GM20431 (cell line): ENCODE measurements around the gene KASH5.
"Not testable (repeated sequence)": the region's sequence is repeated elsewhere in the genome, so short reads cannot be mapped to it uniquely, and the experiment has no call there.

Experiments used
- in situ Hi-C: fragments of 300-500 bp; cut with MseI, MboI; formaldehyde crosslinking; loops from one replicate; pipeline ENCODE4 v1.15.0; 2020; ENCODE audit warnings: low sequenced_read_pairs; ENCODE audit not compliant: unreplicated experiment

The KASH5 gene

DNA sequence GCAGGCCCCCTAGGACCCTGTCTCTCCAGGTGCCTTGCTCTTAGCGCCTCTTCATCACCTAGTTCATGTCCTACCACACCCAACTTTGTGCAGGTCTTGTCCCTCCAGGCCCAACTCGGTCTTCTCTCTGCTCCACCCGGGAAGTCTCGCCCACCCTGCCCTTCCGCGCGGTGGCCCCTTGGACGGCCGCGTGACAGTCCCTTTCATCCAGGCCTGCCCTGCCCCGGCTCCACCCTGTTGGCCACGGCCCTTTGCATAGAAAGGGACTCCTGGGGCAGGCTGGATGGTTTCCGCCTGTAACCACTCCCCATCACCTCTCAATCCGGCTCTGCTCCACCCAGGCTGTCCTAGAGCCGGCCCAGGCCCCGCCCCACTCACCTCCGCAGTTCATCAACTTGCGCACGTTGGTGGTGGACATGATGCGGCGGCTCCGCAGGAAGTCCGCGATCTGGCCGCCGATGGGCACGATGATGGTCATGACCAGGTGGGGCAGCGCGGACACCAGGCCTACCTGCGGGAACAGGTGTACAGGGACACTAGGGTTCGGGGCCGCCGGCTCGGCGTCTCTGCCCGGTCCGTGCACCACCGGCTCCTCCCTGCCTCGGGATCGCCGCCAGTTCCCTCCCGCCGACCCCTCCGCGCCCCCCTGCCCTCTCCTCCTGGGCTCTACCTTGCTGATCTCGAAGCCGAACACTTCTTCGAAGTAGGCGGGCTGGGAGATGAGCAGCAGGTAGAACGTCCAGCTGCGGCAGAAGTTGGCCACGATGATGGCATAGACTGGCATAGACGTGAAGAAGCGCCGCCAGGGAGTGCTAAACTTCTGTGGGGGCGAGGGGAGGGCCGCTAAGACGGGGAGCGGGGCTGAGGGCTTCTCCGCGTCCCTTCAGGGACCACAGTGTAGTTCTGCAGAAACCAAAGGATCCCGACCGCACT lies 44.4 kb downstream of the KASH5 start:
- in situ Hi-C loops, result no loop called here

DNA sequence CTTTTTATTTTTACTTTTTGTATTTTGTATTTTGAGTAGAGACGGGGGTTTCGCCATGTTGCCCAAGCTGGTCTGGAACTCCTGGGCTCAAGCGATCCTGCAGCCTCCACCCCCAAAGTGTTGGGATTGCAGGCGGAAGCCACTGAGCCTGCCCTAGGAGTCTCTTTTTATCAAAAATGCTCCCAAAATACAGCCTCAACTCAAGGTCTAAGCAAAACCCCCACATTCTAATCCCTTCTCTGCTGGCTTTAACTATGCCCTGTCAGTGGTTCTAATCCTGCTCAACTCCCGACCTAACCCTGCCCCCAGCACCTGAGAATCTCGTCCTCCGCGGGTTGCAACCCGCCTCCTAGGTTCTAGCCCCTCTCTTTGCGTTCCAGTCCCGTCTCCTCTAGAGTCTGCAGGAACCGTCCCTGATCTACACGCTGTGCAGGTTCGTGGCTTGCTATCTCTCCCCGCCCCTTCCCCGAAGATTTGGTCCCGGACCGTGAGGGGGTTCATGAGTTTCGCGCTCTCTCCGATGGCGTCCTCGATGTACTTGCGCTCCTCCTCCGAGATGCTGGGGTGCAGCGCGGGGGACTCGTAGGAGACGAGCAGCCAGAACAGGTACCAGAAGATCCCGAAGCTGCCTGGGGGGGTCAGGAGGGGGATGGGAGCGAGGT lies 45.3 kb downstream of the KASH5 start:
- in situ Hi-C loops, result no loop called here

GRCh38 chr19:49434907-49435583 lies 47.0 kb downstream of the KASH5 start:
- in situ Hi-C loops, result no loop called here

DNA sequence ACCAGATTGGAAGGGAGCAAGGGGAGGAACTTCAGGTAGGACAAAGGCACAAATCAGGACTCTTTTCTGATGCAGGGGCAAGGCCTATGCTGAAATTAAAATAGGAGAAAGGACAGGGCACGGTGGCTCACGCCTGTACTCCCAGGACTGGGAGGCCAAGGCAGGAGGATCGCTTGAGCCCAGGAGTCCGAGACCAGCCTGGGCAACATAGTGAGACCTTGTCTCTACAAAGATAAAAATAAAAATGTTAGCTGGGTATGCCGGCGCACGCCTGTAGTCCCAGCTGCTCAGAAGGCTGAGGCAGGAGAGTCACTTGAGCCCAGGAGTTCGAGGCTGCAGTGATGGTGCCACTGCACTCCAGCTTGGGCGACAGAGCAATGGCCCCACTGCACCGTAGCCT lies 47.6 kb downstream of the KASH5 start:
- in situ Hi-C loops, result no loop called here

DNA sequence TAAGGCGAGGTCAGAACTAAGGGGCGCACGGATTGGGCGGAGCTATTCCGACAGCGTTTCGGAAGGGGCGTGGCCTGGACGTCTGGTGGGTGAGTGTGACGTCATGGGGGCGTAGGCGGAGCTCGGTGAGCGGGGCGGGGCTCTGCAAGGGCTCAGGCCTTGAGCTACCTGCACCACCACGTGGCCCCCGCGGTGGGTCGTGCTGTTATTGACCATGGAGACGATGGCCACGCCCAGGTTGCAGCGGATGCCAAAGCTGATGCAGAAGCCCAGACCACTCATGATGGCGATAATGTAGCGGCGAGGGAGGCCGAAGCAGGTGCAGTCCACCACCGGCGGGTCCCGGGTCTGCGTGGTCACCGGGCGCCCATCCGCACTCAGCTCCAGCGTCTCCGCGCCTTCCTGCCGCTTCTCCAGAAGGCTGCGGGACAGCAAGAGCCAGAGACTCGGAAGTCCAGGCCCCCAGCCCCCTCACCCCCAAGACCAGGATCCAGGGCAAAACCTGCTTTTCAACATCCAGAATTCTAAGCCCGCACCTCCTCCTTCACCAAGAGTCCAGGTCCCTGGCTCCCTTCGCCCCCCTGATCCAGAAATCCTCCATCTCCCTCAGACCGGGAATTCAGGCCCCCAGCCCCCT lies 48.5 kb downstream of the KASH5 start:
- in situ Hi-C loops, result no loop called here

- in situ Hi-C loops, result no loop called here
Measured at GRCh38 chr19:49437231-49437630, 49.2 kb downstream of the KASH5 start.

- in situ Hi-C loops, result no loop called here
Measured at GRCh38 chr19:49438261-49438660, 50.2 kb downstream of the KASH5 start.

- in situ Hi-C loops, result no loop called here
Measured at GRCh38 chr19:49439836-49440235, 51.8 kb downstream of the KASH5 start.

- in situ Hi-C loops, result no loop called here
Measured at GRCh38 chr19:49440439-49441209, 52.6 kb downstream of the KASH5 start.

- in situ Hi-C loops, result no loop called here
Measured at GRCh38 chr19:49441210-49441959, 53.3 kb downstream of the KASH5 start, which contains the start of gene SLC17A7. TSS of gene SLC17A7 (minus strand) at chr19:49441527. CDS start at chr19:49441379, 148 bp downstream.

DNA sequence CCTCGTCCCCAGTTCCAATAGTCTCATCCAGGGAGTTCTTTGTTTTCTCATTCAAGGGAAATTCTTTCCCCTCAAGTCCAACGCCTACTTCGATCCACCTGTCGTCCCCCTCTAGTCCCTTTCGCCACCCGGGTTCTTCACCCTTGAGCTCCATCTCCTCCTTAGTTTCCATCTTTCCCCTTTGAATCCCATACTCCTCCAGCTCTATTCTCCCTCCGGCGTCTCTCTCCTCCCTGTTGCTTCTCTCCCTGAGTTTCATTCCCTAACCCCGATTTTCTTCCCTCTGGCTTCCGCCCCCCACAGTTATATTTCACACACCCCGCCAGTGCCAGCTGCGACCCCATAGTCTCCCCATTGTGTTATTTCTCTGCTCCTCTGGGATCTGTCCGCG lies 53.9 kb downstream of the KASH5 start:
- in situ Hi-C loops, result no loop called here

DNA sequence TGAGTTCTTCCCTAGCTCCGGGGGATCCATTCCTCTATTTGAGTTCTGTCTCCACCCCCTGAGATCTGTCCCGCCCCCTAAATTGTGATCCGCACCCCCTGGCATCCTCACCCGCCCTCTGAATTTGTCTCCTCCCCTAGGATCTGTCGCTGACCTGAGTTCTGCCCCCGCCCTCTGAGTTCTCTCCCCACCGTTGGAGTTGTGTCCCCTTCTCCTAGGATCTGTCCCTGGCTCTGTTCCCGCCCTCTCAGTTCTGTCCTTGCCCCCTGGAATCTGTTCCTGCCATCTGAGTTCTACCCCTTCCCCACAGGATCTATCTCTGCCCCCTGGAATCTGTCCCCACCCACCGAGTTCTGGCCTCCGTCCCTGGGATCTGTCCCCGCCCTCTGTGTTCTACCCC lies 54.3 kb downstream of the KASH5 start:
- in situ Hi-C loops, result no loop called here

GRCh38 chr19:49442771-49443365 lies 54.8 kb downstream of the KASH5 start:
- in situ Hi-C loops, result no loop called here

DNA sequence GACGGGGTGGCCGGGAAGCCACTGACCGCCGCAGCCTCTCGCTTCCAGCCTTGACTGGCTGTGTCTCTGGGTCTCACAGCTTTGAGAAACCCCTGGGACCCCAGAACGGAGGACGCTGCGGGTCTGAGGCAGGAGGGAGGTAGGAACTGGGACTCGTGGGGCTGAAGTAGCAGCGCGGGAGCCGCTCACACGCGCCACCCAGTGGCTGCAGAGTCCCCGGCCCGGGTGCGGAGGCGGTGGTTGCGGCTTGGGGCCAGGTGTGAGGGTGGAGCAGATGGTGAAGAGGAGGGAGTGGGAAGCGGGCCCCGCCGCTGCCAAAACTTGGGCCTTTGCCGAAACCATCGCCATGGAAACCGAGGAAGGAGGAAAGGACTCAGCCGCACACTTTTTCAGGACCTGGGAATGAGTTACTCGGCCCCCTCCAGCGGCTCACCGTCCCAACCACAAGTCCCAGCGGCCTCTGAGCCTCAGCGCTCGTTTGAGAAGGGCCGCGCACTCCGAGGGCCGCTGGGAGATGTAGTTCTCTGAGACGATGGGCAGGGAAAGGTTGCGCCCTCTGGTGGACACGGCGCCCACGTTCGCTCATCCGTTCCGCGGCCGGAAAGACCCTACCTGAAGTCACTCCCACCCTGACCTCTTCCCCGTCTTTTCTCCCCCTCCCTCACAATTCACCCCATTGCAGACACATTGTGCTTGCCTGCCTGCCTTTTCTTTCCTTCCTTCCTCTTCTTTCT lies 55.5 kb downstream of the KASH5 start:
- in situ Hi-C loops, result no loop called here

DNA sequence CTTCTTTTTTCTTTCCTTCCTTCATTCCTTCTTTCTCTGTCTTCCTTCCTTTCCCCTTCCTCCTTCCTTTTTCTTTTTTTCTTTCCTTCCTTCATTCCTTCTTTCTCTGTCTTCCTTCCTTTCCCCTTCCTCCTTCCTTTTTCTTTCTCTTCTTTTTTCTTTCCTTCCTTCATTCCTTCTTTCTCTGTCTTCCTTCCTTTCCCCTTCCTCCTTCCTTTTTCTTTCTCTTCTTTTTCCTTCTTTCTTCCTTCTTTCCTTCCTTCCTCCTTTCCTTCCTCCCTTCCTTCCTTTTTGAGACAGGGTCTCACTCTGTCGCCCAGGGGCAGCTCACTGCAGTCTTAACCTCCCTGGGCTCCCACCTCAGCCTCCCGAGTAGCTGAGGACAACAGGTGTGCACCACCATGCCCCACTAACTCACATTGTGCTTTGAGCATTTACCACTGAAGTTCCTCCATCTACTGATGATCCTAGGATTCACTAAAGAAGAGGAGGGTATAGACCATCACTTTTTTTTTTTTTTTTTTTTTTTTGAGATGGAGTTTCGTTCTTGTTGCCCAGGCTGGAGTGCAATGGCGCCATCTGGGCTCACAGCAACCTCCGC lies 56.2 kb downstream of the KASH5 start:
- in situ Hi-C loops, result not testable (repeated sequence)

DNA sequence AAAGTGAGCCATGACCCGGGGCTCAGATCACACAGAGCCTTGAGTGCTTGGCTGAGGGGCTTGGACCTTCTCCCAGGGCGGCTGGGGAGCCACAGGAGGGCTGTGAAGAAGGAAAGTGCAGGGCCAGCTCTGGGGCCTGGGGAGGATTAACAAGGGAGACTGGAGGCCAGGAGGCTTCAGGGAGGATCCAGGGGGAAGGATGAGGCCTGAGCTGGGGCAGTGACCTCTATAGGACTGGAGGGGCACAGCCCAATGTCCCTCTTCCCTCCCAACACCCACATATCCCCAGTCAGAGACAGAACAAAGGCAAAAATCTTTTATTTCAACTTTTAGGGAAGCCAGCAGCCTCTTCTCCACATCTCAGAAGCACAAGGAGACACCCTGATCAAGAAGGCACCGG lies 57.9 kb downstream of the KASH5 start:
- in situ Hi-C loops, result no loop called here
